GM23338 (cell line): Measurements from ENCODE around the gene EPHA3. TPM values are rescaled to one million over a fixed set of nuclear protein-coding genes. Genes with fewer than 3 reads are reported as not detected.

ENCODE experiments used
- CTCF ChIP-seq, 2 experiments: fragments of 200-600 bp in 1 of 2; sonication (generic) in 1 of 2; conservative IDR thresholded peaks; 2 replicates each; pipeline versions ENCODE4 v1.5.1 to v1.6.1; 2016 to 2017; ENCODE audit warnings: antibody characterized with exemption in 2 of 2, low read depth in 2 of 2, mild to moderate bottlenecking in 2 of 2, moderate library complexity in 1 of 2
- ETS1 ChIP-seq: IDR thresholded peaks from 2 replicates; pipeline ENCODE4 v1.6.1; 2016; ENCODE audit warnings: antibody characterized with exemption
- JUNB ChIP-seq: IDR thresholded peaks from one replicate; pipeline ENCODE4 v1.6.1; 2016; ENCODE audit warnings: antibody characterized with exemption; ENCODE audit not compliant: unreplicated experiment
- REST ChIP-seq: IDR thresholded peaks from one replicate; pipeline ENCODE4 v1.6.1; 2018; ENCODE audit warnings: antibody characterized with exemption; ENCODE audit not compliant: unreplicated experiment
- ZNF114 ChIP-seq: fragments of 250-450 bp; sonication (Bioruptor Pico); IDR thresholded peaks from 2 replicates; pipeline ENCODE4 v1.5.0; 2020; ENCODE audit warnings: mild to moderate bottlenecking, moderate library complexity
- ZNF462 ChIP-seq: fragments of 250-450 bp; sonication (Bioruptor Pico); IDR thresholded peaks from 2 replicates; pipeline ENCODE4 v1.5.0; 2020; ENCODE audit warnings: mild to moderate bottlenecking, moderate library complexity
- polyA plus RNA-seq: library from polyadenylated mRNA; unstranded; fragments of >200 nt; fragmentation: Nextera tagmentation; extraction: Ambion mirVana; gene quantifications from 2 replicates; pipeline ENCODE4 v1.2.1, GENCODE V29; 2016
- total RNA-seq: library from RNA; depleted of rRNA; stranded (reverse); fragments of >200 nt; shearing (Covaris generic); gene quantifications from 2 replicates; pipeline ENCODE4 v1.2.3, GENCODE V29; 2014

Gene EPHA3
- total and polyA plus RNA-seq, 2 experiments from 2014 or later: 0.05 to 0.21 TPM

- TF ChIP-seq ZNF462 (no peak), JUNB (no peak), CTCF (conservative IDR thresholded peaks at IDR 0.05; ENCODE audit: low read depth in 2 of 2) (no peak), ZNF114 (CRISPR knock-in tag) (no peak), REST (no peak), ETS1 (no peak)
These were observed 364.7 kb downstream of the EPHA3 start (continued) for GRCh38 chr3:89472101-89472500.
